HEK293 (cell line): ENCODE measurements around the gene CHCHD6.

Source experiments
- CTCF ChIA-PET: fragments of 350-600 bp; formaldehyde crosslinking; extraction: SDS; loops from one replicate; lab custom pipeline; 2021; ENCODE audit warnings: antibody characterized with exemption; lab: Yijun Ruan, JAX
- POLR2A ChIA-PET: fragments of 300-600 bp; formaldehyde crosslinking; extraction: SDS; loops from one replicate; lab custom pipeline; 2020; ENCODE audit warnings: antibody characterized with exemption, inconsistent platforms; lab: Yijun Ruan, JAX
- H3K27ac ChIP-seq: fragments of 200-500 bp; sonication (Bioruptor generic); 2 replicates; pipeline ENCODE4 v1.5.1; 2014; ENCODE audit warnings: low read depth, low read length, control low read depth, inconsistent platforms; ENCODE audit errors: extremely low read depth
- H3K36me3 ChIP-seq, 2 experiments: fragments of 200-500 bp in 1 of 2; sonication (Bioruptor generic) in 1 of 2; 1 replicate in 1 of 2; 2 replicates in 1 of 2; pipeline ENCODE4 v1.5.1; 2014 to 2017; ENCODE audit warnings: inconsistent platforms in 2 of 2, low read length in 2 of 2; ENCODE audit not compliant: control insufficient read depth in 2 of 2, insufficient read depth in 1 of 2
- H3K4me1 ChIP-seq: fragments of 200-500 bp; sonication (Bioruptor generic); 2 replicates; pipeline ENCODE4 v1.5.1; 2014; ENCODE audit warnings: mild to moderate bottlenecking, low read length, inconsistent platforms; ENCODE audit not compliant: control insufficient read depth, insufficient read depth
- H3K4me3 ChIP-seq: 2 replicates; pipeline ENCODE4 v1.5.1; 2011; ENCODE audit warnings: low read depth, mild to moderate bottlenecking, control low read depth, low read length, moderate library complexity
- H3K9me3 ChIP-seq: fragments of 200-500 bp; sonication (Bioruptor generic); 2 replicates; pipeline ENCODE4 v1.5.1; 2014; ENCODE audit warnings: low read depth, low read length, inconsistent platforms; ENCODE audit not compliant: control insufficient read depth, insufficient read depth
- ATF2 ChIP-seq: fragments of 450-650 bp; formaldehyde crosslinking; IDR thresholded peaks from 2 replicates; pipeline ENCODE4 v1.5.1; 2016; ENCODE audit warnings: missing biosample characterization, missing genetic modification characterization, low read depth
- GLIS2 ChIP-seq: fragments of 450-650 bp; formaldehyde crosslinking; IDR thresholded peaks from 2 replicates; pipeline ENCODE4 v1.5.1; 2016; ENCODE audit warnings: missing biosample characterization, missing genetic modification characterization
- HOXD13 ChIP-seq: sonication (generic); formaldehyde crosslinking; IDR thresholded peaks from 2 replicates; pipeline ENCODE4 v1.8.0; 2022; ENCODE audit warnings: missing genetic modification reagents, borderline replicate concordance
- KLF10 ChIP-seq: fragments of 450-650 bp; IDR thresholded peaks from 2 replicates; pipeline ENCODE4 v1.5.1; 2018; ENCODE audit warnings: missing biosample characterization, mild to moderate bottlenecking, missing genetic modification characterization
- KLF7 ChIP-seq: fragments of 450-650 bp; formaldehyde crosslinking; IDR thresholded peaks from 2 replicates; pipeline ENCODE4 v1.5.1; 2016; ENCODE audit warnings: missing biosample characterization, missing genetic modification characterization, borderline replicate concordance
- PRDM4 ChIP-seq: fragments of 450-650 bp; formaldehyde crosslinking; IDR thresholded peaks from 2 replicates; pipeline ENCODE4 v1.5.1; 2017; ENCODE audit warnings: missing biosample characterization, missing genetic modification characterization
- WT1 ChIP-seq: fragments of 450-650 bp; formaldehyde crosslinking; IDR thresholded peaks from 2 replicates; pipeline ENCODE4 v1.5.1; 2016; ENCODE audit warnings: missing biosample characterization, missing genetic modification characterization
- ZBTB10 ChIP-seq: fragments of 450-650 bp; formaldehyde crosslinking; IDR thresholded peaks from 2 replicates; pipeline ENCODE4 v1.5.1; 2016; ENCODE audit warnings: missing biosample characterization, missing genetic modification characterization
- ZNF138 ChIP-seq: fragments of 450-650 bp; formaldehyde crosslinking; IDR thresholded peaks from 2 replicates; pipeline ENCODE4 v1.5.1; 2016; ENCODE audit warnings: missing biosample characterization, missing genetic modification characterization, borderline replicate concordance
- ZNF26 ChIP-seq: fragments of 450-650 bp; formaldehyde crosslinking; IDR thresholded peaks from 2 replicates; pipeline ENCODE4 v1.5.1; 2016; ENCODE audit warnings: missing biosample characterization, missing genetic modification characterization
- ZNF404 ChIP-seq: fragments of 450-650 bp; formaldehyde crosslinking; IDR thresholded peaks from 2 replicates; pipeline ENCODE4 v1.5.1; 2017; ENCODE audit warnings: missing biosample characterization, missing genetic modification characterization
- ZNF423 ChIP-seq: fragments of 450-650 bp; formaldehyde crosslinking; IDR thresholded peaks from 2 replicates; pipeline ENCODE4 v1.5.1; 2016; ENCODE audit warnings: missing biosample characterization, missing genetic modification characterization
- ZNF48 ChIP-seq: fragments of 450-650 bp; formaldehyde crosslinking; IDR thresholded peaks from 2 replicates; pipeline ENCODE4 v1.5.1; 2016; ENCODE audit warnings: missing biosample characterization, missing genetic modification characterization
- ZNF488 ChIP-seq: fragments of 450-650 bp; formaldehyde crosslinking; IDR thresholded peaks from 2 replicates; pipeline ENCODE4 v1.5.1; 2016; ENCODE audit warnings: missing biosample characterization, missing genetic modification characterization
- ZNF529 ChIP-seq: fragments of 450-650 bp; formaldehyde crosslinking; IDR thresholded peaks from 2 replicates; pipeline ENCODE4 v1.5.1; 2017; ENCODE audit warnings: missing genetic modification characterization, missing biosample characterization; ENCODE audit not compliant: insufficient replicate concordance
- ZNF558 ChIP-seq: fragments of 450-650 bp; formaldehyde crosslinking; IDR thresholded peaks from 2 replicates; pipeline ENCODE4 v1.5.1; 2016; ENCODE audit warnings: missing biosample characterization, missing genetic modification characterization
- ZNF785 ChIP-seq: fragments of 450-650 bp; formaldehyde crosslinking; IDR thresholded peaks from 2 replicates; pipeline ENCODE4 v1.5.1; 2016; ENCODE audit warnings: missing biosample characterization, missing genetic modification characterization

The CHCHD6 gene

GRCh38 chr3:126836220-126836860 lies 132.3 kb downstream of the CHCHD6 start:
- no peak for TF ChIP-seq ZNF48 (tag by site-specific recombination)
- TF ChIP-seq KLF10 (tag by site-specific recombination) = no peak
- TF ChIP-seq ZNF488 (tag by site-specific recombination) = no peak
- TF ChIP-seq ZNF404 (tag by site-specific recombination) = no peak
- no peak for TF ChIP-seq PRDM4 (tag by site-specific recombination)
- TF ChIP-seq ZNF785 (tag by site-specific recombination) = no peak
- TF ChIP-seq ZNF423 (tag by site-specific recombination) = no peak
- TF ChIP-seq ZNF138 (tag by site-specific recombination) = no peak
- no peak for TF ChIP-seq GLIS2 (tag by site-specific recombination)
- no peak for TF ChIP-seq ZNF529 (tag by site-specific recombination)
- no peak for TF ChIP-seq ZNF558 (tag by site-specific recombination)
- TF ChIP-seq ZBTB10 = no peak
- no peak for TF ChIP-seq WT1
- TF ChIP-seq ZNF26 (tag by site-specific recombination) = no peak
- no peak for TF ChIP-seq HOXD13
- TF ChIP-seq ATF2 (tag by site-specific recombination) = no peak
- TF ChIP-seq KLF7 (tag by site-specific recombination) = no peak
- CTCF ChIA-PET = interaction anchor here (0.6 to 1.2 kb wide), 2 partner anchors 21 to 60 kb away, joined by 3 read pairs; no protein-coding TSS in a partner anchor
- Histone ChIP-seq H3K4me3 (no peak overlapping the region), H3K36me3 (no peaks in the 10 kb centered on the region), H3K27ac (no peak overlapping the region), H3K9me3 (no peaks in the 10 kb centered on the region), H3K4me1 (peaks cover 4% of the 10 kb centered on the region; the same call in 1 of the 2 replicates)
- POLR2A ChIA-PET = no interaction called here
